GM21526 (cell line): Measurements from ENCODE around the gene RARA.

Experiments
- ATAC-seq: cut with Tn5 transposase; IDR thresholded peaks from one replicate; pipeline ENCODE4 v1.9.1; 2021; ENCODE audit warnings: moderate library complexity; ENCODE audit not compliant: unreplicated experiment, low FRiP score

RARA gene

DNA sequence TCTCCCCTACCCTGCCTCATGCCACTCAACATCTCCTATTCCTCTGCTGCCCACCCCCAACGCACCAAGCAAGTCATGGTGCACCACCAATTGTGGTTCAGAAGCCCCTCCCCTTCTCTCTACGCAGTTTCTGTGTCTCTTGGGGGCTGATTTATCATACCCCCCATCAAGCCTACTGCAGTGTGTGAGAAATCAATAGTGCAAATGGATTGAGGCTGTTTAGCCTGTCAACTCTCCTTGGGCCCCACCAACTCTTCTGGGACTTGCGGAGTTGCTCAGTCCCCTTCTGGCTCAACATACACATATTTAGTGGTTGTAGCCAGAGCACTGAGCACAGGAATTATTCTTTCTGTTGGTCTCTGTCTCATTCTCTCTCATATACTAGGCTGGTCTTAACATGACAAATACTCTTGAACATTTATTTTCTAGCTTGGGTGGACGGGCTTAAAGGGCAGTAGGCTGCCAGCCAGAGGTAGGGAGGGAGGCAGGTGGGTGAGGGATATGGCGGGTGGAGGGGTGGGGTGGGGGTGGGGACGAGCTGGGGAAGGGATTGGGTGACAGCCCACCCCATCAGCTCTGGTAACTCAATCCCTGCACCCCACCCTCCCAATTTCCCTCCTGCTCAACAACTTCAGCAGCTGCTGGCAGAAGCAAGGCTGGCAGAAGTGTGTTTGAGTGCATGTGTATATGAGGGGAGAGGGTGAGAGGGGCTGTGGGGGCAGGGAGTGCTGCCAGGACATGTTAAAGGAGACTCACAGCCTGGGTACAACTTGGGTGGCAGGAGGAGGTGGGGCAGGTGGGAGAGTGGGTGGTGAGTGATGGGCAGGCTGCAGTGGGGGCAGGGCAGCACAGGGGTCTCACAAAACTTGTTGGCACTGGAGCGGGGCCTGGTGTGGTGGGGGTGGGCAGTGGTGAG is 4.9 kb downstream of the RARA start:
- ATAC-seq: no peak

DNA sequence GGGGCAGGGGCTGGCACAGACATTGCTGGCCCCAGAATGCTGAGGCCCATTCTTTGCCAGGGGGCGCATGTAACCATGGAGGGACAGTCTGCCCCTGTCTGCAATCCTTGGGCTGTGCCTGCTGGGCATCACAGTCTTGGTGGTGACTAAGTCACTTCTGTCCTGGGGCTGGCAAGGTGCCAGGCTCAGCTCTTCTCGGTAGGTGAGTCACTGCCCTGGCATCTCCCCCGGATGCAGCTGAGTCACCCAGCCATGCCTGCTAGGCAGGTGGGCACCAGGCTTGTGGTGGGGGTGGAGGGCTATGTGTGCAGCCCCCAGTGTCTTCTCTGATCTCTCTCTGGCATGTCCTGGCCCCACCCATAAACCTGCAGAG is 5.6 kb downstream of the RARA start:
- no peak for ATAC-seq

DNA sequence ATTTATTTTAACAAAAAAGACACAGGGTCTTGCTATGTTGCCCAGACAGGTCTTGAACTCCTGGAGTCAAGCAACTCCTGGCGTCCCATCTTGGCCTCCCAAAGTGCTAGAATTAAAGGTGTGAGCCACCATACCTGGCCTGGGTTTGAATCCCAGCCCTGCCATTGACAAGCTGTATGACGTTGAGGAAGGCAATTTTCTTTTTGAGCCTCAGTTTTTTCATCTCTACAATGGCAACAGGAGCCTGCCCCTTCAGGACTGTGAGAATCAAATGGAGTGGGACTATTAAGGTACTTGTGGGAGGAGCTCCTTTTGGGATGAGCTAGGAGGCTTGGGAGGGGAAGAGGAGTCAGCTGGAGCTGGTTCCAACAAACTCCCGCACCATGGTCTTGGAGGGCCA is 6.2 kb downstream of the RARA start:
- ATAC-seq: no peak

- no peak for ATAC-seq
Measured at GRCh38 chr17:40315678-40316570, 6.9 kb downstream of the RARA start.

GRCh38 chr17:40316571-40317344 is 7.8 kb downstream of the RARA start:
- ATAC-seq: no peak

DNA sequence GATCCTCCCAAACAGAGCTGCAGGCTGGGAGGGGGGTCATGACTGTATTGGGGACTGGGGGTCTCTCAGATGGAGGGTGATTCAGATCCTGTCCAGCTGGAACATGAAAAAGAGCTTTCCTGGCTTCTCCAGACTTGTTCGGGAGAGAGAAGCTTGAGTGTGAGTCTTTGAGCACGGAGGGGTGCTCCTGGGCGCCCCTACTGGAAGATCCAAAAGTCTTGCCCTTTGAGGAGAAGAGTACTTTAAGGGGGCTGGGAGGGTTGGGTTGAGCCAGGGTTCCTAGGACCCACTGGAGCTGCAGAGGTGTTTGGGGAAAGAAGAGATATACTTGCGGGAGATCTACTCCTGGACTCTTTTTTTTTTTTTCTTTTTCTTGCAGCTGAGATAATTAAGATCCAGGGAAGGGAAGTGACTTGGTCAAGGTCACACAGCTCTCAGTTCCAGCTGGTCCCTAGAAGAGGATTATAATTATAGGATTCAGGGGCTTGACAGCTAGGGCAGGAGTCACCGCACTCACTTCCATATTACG is 8.4 kb downstream of the RARA start:
- no peak for ATAC-seq

DNA sequence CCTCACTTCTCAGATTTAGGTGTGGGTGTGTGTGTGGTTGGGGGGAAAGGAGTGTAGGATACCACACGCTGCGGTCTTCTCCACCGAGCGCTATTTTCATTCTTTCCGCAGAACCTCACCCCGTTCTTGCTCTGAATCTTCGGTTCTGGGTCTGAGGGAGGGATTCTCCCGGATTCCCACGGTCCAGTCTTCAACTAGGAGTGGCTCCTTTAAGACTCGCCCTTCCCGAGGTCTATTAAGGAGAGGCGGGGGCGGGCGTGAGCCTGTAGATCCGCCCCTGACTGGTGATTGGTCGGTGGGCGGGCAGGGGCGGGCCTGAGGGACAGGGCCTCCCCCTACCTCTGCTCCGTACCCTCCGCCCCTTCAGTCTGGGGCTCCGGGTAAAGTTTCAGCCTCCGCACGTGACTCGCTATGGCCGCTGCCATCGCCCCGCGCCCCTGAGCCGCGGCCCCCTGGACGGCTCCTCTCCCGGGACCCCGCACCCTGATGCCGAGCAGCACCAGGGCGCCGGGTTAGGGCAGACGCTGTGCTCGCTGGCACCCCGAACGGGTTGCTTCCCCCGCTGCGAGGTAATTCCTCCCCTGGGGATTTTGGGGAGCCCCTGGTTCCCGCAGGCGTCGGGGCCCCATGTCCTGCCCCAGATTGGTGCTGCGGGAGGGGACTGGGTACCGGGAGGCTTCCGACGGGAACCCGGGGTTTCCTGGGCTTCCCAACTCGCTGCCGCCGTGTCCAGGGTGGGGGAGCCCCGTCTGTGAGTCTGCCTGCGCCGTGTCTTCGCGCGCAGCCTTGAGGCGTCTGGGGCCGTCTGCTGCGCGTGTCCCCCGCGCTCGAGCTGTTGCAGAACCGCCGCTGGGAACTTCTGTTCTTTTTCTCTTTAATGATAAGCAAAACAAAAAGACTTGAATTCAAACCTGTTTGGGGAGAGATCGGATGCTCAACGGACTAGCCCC is 9.2 kb downstream of the RARA start:
- peak; percentile 59 for ATAC-seq

DNA sequence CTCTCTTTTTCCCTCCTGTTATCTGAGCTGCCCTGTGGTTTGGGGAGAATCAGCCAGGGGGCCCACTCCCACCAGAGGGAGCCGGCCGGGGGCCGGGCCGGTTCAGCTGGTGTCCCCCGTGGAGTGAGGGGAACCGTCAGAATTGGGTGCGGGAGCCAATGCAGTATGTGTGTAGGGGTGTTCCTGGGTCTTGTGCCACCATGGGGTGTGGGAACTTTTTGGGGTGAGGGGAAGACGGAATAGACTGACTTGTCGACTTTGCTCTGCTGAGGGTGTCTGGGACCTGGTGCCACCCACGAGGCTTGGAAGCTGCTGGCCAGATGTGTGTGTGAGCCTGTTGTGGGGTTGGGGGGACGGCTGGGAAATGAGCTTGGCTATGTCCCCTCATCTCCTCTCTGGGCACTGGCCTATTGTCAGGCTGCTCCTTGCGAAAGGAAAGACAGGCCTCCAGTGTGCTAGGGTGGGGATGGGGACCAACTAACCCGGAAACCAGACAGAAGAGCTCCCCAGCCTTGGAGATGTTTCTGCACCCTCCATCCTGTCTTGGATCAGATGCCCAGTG is 9.9 kb downstream of the RARA start:
- ATAC-seq: no peak

DNA sequence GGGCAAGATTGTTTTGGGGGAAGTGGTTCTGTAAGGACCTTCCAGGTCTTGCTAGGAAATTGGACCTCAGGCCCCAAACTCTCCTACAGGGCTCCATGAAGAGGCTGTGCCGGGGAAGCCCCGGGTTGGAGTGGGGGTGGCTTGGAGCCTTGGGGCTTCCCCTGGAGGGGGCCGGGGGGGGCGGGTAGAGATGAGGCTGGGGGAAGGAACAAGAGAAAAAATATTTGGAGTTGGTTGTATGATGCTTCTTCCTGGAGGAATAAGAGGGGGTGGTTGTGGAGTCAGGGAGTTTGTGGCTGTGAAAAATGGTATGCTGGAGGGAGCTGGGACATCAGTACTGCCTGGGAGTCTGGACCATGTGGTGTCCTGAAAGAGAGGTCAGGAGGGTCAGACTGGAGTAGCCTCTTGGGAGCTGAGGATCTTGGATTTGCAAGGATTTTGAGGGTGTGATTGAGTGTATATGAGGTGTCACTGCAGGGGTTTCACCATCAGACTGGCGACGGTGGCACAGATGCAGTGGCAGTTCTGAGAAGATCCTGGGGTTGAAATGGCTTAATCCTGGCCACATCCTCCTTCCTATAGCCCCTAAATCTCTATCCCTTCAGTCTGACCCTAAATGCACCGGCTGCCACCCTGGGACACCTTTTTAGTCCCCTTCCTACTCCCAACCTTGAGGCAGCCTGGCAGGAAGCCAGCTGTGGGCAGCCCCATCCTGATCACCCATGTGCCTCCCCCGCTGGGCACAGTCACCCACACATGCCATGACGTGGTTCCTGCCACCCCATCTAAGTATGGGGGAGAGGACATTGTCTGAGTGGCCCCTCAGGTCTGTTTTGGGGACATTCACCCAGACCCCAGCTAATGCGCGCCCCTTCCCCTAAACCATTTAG is 10.9 kb downstream of the RARA start:
- ATAC-seq: no peak

DNA sequence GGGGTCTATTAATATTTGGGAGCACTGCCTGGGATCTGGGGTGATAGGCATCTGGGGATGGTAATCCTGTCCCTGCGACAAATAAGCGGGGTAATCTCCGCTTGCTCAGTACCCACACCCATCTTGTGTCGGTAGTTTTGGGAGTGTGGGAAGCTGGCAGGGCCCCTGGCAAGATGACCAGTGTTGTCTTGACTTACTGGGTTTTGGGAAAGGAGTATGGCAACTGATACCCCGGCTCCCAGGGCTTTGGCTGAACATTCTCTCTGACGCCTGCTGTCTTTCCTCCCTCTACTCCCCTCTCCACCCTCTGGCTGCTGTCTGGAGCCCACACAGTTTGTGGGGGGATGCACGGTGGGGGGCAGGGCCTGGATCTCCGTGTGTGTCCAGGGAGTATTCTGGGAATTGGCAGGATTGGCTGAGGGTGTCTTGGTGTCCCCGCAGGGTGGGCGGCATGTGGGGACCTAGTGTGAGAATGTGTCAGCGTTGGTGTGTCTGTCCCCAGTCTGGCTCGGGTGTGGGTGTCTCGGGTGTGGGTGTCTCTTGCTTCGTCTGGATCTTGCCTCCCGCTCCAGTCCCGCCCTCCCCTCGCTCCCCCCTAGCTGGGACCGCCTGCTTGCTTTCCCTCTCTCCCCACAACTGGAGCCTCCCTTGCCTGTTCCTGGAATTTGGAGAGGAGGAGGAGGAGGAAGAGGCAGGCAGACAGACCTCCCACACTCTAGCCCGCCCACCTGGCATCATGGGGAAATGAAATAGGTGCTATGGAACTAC is 12.0 kb downstream of the RARA start:
- no peak for ATAC-seq

DNA sequence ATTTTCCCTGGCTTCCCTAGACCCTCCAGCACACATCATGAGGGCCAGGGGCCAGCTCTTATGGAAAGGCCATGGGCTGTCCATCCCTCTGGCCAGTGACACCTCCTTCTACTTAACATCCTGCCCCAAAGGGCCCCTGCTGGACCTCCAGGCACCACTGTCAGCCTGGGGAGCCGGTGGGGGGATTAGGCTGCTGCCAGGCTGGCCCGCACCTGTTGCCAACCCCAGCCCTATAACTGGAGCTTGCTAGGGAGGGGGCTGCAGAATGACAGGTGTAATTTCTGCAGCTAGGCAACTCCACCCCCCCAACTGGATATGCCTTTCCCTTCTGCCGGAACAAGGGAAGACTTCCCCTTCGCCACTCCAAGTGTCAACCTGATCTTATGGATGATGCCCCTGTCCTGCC is 12.5 kb downstream of the RARA start:
- ATAC-seq: no peak

DNA sequence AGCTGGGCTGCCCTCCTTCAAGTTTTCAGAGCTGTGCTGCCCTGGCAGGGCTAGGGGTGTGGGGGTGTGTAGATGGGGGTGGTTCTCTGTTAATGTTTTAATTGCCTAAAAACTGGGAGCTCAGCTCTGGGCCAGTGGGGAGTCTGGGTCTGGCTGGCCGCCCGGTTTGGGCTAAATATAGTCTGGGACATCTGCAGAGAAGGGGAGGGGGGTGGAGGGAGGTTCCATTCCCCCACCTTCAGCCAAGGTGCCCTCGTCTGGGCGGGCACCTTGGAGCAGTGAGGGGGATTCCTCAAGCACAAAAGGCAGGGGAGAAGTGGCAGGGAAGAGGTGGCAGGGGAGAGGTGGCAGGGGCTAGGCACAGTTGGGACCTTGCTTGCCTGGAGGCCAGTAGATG is 13.0 kb downstream of the RARA start:
- no peak for ATAC-seq

GRCh38 chr17:40322358-40323315 is 13.7 kb downstream of the RARA start:
- no peak for ATAC-seq

DNA sequence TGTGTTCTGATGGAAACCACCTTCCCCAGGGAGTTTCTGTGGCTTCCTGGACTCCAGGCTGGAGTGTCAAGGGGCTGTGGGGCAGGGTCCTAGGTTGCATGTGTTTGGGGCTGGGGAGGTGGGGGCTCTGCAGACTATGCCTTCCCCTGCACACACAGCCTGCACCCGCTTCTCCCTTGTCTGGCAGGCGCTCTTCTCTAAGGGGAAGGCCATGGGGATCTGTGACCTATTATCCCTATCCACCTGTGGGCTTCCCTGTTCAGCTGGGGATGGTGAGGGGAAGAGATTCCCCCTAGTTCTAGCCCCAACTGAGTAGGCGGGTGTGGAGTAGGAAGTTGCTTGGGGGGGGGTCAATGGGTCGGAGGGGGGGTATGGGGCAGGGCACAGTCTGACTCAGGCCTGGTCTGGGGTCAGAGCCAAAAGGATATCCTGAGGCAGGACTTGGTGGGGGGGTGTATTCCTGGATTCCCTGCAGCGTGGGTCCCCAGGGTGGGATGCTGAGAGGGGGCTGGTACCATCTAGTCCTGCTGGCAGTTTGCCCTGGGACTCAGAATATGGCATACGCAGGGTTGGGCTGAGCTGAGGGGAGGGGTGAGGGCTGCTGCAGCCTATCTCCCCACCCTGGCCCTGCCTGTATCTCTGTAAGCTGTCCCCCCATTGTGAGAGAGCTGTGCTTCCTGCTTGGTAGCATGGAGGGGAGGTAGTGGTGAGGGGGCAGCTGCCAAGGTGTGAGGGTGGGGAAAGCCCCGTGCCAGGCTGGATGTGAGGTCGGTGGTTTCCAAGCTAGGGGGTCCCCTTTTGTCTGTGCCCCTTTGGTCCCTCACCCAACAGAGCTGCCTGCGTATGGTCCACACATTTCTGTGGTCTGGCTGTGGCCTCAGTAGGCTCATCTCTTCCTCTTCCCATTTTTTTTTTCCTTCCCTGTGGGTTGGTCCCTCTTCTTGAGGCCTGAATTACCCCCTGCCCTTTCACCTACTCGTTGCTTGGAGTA is 14.7 kb downstream of the RARA start:
- no peak for ATAC-seq
